ENCODE measurements around the gene RAD51B.

The RAD51B gene

DNA sequence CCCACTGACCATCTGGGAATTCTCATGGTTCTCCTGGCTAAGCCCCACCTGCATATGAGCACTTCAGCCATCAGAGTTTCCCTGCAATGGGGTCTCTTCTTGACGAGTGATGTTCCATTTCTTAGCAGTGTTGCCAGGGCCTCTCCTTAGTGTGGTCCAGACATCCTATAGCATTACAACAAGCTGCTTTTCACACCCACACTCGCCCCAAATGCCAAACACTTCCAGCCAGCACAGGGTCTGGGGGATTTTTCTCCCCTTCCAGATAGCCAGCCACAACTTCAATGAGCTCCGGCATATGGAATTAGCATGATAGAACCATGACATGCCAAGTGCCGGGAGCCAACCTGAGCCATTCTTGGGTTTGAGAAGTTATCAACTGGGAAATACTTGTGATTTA is 705.9 kb downstream of the RAD51B start:
- no peak for DNase-seq (ENCODE audit: low read depth in 3 of 3)

DNA sequence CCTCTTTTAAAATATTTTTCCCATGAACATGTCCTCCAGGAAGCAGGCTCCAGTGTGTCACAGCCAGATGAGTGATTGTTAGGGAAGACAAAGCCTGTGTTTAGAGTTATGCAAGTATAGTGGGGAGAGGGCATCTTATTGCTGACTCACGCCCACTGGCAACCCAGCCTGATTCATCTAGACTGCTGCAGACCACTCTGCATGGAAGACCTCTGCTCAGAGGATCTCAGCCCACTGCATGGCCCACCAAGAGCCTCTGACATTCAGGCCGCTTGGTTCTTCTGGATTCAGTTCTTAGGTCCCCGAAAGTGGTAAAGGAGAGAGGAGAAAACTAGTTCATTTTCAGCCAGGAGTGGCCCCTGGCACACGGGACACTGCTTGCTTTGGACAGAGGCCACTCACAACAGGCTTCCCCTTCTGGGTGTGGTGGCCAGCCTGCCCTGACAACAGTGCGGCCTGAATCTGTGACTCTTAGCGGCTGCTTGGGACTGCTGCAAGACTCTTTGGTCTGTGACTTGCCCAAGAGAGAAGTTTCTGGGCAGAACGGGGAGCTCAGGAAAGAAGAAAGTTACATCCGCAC is 707.0 kb downstream of the RAD51B start:
- DNase-seq (ENCODE audit: low read depth in 3 of 3), result no peak

DNA sequence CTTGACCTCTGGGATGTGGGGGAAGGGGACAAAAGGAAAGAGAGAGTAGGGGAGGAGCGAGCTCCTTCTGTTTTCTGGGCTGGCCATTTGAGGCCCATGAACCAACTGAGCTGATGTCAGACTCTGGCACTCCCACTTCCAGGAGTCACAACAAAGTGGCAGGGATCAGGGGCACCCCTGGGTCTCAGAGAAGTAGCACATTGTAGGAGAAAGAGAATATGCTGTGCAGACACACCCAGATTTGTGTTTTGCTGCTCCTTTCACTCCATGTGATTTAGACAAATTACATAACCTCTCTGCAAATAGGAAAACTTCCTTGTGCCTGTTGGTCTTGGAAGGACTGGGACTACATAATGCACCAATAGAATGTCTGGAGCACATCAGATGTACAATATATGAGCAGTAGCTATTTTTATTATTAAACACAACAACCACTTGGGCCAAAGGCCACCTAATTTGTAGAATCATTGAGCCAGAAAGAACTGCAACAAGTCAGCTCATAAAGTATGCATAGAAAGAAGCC is 707.8 kb downstream of the RAD51B start:
- DNase-seq (ENCODE audit: low read depth in 3 of 3), result no peak

DNA sequence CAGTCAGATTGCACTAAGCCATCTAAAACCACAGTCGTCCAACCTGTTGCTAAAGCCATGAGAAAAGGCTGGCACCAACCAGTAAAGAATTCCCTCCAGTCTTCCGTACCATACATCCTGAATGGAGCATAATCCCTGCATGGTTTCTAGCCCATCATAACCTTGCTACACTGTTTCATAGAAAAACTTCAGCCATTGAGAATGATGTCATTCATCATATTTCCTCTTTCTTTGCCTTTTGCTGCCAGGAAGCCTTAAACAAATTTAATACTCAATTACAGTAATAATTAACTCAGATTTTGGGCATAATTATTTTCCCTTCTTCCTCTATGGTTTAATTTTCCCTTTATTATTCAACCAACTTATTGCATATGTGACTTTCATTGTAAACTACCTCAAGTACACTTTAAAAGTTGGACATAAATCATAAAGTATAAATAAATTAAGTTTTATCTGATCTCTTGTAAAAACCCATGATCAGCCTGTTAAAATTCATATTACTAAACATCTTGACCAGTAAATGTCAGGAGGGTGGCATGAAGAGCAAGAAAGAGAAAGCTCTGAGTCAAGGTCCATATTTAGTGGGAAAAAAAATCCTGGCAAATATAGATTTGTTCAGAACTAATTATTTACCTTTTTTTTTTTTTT is 708.6 kb downstream of the RAD51B start:
- DNase-seq (ENCODE audit: low read depth in 3 of 3), result no peak

DNA sequence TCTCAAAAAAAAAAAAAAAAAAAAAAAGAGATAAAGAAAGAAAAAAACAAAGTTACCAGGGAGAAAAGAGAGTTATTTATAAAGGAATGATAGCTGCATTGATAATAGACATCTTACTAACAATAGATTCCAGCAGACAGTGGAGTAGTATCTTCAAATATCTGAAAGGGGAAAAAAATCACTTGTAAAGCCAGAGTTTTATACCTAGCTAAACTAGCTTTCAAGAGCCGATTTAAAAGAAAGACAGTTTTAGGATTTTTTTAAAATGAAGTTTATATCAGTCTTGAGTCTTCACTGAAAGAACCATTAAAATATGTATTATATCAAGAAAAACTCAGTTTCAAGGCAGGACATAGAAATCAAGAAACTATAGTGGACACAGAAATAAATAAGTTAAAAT is 710.9 kb downstream of the RAD51B start:
- DNase-seq (ENCODE audit: low read depth in 3 of 3), result no peak

DNA sequence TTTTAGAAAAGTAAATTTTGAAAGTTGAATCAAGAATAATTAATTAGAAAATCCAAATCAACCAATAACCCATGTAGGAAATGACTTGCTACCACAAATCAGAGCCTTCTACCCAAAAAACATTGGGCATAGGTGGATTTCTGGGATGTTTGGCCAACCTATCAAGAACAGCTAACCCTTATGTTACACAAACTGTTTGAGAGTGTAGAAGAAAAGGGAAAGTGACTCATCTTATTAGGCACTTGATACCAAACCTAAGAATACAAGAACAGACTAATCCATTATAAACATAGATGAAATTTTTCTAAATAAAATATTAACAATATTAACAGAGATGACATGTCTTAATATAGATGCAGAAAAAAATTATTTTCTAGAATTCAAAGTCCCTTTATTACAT is 712.9 kb downstream of the RAD51B start:
- no peak for DNase-seq (ENCODE audit: low read depth in 3 of 3)

DNA sequence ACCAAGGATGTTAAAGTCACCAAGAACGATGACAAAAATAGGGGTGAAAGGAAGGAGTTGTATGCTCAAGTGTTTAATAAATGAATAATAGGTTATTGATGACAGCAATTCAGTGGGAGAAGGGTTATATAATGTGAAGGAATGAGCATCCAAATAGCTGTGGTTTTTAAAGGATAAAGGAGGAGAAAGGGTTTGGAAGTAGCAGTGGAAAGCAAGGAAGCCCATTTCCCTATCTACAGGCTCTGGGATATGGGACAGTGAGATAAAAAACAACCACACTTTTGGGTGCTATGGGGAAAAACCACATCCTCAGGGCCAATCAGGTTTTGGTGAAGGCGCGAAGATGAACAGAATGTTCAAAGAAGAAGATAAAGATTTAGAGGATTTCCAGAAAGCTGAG is 714.7 kb downstream of the RAD51B start:
- no peak for DNase-seq (ENCODE audit: low read depth in 3 of 3)

DNA sequence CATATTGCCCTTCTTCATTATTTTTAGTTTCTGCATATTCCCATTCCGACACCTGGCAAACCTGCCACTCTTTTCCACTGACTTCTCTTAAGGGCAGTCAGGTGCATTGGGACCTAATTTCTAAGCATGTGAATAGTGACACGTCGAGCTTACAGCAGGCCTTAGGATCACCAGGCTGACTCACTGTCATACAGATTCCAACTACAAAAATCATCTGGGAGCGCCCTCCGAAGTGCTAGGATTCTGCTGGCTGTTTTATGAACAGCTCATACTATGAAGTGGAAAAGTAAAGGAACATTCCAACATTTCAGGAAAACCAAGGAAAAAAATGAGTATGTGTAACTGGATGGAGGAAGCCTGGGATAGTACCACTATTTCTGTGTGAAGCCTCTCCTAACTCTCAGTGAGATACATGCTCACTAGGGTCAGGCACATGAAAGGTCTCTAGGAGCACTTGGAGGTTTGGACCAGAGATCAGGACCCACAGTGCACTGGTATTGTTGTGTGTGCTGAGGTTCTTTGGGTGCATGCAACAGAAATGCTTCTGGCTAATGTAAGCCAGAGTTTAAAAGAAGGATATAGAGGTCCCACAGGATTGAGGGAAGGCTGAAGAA is 715.9 kb downstream of the RAD51B start:
- no peak for DNase-seq (ENCODE audit: low read depth in 3 of 3)

DNA sequence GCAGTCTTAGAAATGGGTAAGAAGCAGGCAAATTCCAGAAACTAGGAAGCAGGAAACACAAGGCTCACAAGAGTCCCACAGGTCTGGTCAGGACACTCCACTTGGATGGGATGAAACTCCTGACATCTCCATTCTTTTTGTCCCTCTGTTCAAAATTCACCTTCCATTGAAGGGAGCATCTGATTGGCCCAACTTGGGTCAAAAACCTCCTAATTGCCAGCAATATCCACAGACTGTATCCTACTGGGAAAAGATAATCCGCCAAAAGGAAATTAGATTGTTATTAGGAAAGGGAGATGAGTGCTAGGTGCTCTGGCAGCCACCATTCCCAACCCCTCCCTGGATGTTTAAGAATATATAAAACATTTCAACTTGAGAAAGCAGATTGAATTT is 716.4 kb downstream of the RAD51B start:
- DNase-seq (ENCODE audit: low read depth in 3 of 3), result no peak

DNA sequence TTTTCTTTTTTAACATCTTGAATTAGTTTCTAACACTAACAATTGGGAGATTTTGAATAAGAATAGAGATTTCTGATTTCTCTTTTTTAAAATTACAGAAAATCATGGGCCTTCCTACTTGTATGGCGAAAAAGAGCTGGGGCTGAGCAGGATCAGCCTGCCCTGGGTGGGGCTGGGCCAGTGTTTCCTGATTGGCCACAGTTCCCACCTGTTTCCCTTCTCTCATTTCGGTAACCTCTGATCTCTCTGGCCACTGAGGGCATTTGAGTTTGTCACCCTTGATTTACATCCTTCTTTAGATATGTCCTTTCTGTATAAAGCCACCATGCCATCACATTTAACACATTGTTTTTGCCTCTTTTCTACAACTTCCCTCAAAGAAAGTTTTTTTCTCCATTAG is 719.1 kb downstream of the RAD51B start:
- DNase-seq (ENCODE audit: low read depth in 3 of 3), result no peak

DNA sequence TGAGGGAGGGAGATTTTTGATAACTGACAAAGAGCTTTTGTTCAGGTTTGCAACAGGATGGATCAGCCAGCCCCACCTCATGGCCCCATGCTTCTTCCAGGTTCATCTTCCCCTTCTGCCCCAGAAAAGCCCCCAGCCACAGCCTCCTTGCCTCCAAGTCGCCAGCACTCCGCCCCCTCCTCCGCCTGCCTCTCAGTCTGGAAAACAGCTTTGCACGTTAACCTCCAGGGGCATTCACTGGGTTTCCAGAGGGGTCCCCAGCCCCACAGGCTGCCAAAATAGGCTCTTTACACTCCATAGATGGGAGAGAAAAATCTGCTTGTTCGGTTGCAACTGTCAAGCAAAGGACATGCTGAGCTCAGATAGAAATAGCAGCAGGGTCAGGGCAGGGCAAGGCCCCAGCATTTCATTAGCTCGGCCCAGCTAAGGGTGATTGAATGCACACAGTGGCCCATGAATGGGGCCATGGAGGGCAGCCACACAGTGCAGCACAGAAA is 719.7 kb downstream of the RAD51B start:
- DNase-seq (ENCODE audit: low read depth in 3 of 3), result no peak

DNA sequence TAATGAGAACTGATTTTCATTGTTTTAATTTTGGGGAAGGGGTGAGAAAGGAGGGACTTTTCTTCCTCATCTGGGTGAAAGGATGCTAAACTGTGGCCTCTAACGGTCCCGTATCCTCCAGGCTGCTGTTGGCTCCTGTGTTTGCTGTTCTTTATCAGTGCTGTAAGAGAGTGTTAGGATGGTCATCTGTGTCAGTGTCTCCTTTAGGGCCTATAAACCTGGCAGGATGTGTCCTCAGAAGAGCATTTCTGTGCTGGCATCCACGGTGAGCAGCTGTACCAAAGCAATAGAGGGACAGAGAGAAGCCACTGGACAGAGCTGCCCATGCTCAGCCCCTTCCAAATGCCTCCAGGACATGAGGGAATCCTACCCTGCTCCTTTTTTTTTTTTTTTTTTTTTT is 720.2 kb downstream of the RAD51B start:
- no peak for DNase-seq (ENCODE audit: low read depth in 3 of 3)

DNA sequence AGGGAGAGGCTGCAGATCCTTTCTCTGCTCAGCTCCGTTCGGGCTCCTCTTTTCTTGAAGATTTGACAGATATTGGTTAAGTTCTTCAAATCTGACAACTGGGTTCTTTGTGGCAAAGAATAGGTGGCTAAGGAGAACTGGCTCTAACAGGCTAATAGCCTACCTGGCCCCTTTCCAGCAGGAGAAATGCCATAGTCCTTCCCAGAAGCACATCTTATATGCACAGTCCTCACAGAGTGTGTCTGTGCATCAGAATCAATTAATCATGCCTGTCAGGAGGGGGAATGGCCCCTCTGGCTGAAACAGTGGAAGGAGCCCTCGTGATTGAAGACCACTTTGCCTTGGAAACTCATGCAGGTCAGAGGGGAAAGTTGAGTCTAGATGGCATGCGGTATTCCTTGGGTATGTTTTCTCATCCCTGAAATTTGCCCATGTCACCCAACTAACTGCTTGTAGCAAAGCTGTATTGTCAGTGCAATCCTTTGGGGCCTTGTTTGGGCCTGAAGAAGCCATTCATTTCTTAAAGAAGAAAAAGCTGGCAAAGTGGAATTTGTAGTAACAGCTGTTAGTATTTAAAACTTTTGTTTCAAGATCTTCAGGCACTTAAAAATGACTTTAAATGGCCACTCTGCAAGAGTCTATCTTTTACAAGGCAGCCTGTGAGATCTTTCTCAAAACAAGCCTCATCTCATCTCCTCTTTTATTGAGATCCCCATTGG is 721.8 kb downstream of the RAD51B start:
- DNase-seq (ENCODE audit: low read depth in 3 of 3), result no peak

DNA sequence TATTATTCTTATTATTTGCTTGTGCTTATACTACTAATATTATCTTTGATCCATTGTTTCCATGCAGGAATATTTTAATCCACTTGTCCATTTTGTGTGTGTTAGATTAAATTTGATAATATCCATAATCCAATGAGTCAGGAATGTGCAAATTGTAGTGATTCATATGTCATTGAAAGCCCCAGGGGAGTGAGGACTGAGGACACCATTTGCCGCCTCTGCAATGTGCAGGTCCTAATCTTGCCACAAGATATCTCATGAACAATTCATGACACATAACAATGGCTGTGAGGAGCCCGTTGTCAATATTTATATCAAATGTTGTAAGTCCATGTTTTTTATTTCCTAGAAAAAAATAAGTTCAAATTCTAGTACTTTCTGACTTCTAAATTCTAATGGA is 722.8 kb downstream of the RAD51B start:
- no peak for DNase-seq (ENCODE audit: low read depth in 3 of 3)

DNA sequence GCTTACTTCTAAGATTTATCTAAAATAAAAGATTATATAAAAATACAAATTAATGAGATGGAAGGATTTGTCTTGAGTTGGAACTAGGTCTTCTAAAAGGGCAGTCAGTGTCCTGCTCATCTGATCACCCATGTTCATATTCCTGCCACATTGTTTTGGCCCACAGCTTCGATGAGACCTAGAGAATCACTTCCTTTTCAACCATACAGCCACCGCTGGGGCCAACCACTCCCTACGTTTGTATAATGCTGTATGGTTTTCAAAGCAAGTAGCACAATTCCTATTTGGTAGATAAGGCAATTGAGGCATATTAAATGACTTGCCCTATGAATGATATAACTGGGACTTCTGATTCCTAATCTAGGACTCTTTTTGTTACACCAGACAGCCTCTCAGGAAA is 723.9 kb downstream of the RAD51B start:
- DNase-seq (ENCODE audit: low read depth in 3 of 3), result no peak

DNA sequence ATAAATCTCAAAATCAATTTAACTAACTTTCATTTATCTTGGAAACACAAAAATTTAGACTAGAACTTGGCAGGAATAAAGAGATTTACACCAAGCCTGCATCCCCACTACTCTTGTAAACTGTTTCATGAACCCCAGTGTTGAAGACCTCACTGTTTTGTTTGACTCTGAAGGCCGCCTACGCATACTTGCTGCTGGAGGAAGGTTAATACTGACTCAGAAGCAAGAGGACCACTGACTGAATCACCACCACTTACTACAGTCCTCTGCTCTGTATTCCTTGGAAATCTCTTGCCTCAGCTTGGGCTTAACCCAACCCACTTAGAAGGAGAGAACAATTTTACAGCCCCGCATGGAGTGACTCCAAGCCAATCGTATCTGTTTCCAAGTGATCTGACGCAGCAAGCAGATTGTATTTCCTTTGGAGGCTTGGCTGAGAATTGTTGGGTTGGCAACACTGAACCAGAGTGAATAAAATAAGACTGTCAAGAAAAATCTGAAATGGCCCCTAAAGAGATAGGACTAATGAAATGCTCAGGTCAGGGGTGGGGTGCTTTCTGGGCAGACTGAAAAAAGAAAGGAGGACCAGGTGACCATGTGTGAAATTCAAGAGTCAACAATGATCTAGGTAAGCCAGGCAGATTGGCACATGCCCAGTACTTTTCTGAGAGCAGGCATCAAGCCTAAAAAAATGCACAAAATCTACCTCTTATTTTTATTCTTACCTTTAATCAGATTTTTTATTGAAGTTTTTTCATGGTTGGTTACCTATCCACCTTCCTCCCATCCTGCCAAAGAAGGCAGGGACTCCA is 724.7 kb downstream of the RAD51B start:
- DNase-seq (ENCODE audit: low read depth in 3 of 3), result no peak

DNA sequence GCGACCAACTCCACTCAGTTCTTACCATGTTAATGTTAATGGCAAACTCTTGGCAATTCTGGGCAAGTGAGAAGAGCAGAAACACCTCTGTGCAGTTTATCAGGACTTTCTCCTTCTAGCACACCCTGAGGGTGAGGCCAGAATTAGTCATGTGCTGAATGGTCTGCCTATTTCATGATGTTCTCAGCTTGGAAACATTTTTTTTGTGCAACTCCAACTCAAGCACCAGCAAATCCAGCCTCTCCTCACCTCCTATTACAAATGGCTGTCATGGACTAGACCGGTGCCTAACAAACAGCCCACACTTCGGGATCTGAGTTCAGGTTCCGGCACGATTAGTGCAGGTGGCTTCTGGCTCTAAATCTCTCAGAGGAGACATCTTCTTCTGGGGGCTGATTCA is 727.3 kb downstream of the RAD51B start:
- no peak for DNase-seq (ENCODE audit: low read depth in 3 of 3)

DNA sequence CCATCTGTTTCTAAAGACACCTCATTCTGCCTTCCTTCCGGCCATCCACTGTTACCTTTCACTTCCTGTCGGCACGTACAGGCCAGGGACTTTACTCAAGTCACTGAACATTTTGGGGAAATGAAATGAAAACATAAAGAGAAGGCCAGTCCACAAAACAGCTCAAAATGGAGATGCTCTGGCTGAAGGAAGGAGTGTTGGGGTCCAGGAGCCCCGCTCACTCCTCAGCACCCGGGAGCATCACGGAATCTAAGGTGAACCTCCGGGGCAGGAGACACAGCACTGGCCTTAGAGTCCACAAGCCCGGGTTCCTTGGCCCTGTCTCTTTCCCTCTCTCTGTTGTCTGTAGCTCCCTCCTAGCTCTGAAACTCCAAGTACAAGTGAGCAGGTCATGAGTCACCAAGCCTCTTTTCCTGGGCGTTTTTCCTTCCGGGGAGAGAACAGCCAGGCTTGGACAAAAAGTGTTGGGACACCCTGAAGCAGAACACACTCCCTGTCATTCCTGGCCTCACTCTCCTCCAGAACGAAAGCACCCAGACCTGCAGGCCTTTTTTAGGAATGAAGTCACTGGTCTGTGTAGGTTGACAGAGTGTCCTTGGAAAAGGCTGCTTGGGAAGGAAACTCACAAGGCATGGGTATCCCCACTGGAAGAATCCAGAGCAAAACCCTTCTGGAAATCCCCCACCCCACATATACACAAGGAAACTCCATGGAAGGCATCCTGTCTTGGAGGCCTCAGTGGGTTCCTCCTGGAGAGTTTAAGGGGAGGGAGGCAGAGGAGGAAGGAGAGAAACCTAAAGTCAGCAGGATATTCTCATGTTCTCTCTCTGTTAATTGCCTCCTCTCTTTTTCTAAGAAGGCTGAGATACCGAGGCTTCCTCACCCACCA is 728.0 kb downstream of the RAD51B start:
- no peak for DNase-seq (ENCODE audit: low read depth in 3 of 3)

DNA sequence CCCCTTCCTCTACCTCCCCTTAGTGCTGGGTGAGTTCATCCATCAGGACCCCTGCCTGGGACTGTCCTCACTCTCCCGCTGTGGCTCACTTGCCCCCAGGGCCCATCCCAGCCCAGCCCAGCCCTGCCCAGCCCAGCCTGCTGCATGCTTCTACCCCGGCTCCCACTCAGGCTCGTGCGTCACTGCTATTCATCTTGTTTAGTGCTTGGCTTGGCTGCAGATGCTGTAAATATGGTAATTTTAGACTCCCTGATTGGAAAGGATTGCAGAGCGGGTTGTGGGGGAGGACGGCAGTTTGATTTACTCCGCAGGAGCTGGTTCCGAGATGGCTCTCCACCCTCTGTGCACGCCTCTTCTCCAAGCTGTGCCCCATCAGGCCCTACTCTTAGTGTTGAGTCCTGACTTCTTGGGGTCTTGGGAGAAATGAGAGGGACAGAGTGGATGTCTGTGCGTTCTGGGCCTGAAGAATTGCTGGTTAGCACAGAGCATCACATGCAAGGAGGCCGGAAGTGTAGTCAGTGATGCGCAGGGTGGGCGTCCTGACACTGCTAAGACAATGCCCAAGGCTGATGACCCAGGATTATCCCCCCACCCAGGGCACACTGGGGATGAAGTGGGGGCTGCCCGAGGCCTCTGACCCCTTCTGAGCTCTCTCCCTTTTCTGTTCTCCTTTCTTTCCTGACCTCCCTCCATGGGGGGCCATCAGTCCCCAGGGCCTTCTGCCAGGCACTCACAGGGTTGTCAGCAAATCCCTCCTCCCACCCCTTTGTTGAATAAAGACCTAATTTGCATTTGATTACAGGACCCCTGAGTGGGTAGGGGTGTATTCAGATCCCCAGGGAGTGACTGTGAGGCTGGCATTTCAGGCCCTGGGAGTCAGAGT is 728.9 kb downstream of the RAD51B start:
- DNase-seq (ENCODE audit: low read depth in 3 of 3), result no peak

DNA sequence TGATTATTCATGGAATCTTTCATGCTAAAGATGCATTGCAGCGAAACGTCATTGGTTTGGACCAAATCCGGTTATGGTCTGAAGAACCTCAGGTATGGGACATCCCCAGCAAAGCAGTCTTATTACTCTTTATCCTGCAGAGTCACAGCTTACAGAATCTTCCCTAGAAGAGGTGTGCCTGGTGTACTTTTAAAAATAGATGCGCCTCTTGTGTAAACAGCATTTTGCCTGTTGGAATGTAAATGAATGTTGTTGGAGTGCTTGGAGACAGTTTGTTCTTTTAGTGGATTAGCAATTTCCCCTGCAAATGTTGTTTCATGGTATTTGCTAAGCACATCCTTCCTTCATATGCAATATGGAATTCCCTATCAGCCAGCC is 730.7 kb downstream of the RAD51B start:
- no peak for DNase-seq (ENCODE audit: low read depth in 3 of 3)

All from stimulated activated CD4-positive, alpha-beta T cell treated with anti-CD3 and anti-CD28 coated beads, TNF-alpha, amount 100 ng/mL, for 4 hours (primary cell).